ENCODE measurements around the gene CD28.
"Not testable (repeated sequence)": the region's sequence is repeated elsewhere in the genome, so short reads cannot be mapped to it uniquely, and the experiment has no call there.

The CD28 gene

GRCh38 chr2:203688798-203689197, 17.6 kb upstream of the CD28 start:
- peak in 1 of 2 donors; percentile 34 for DNase-seq

GRCh38 chr2:203689426-203690116, 16.9 kb upstream of the CD28 start:
- DNase-seq, result no peak

GRCh38 chr2:203690117-203690431, 16.4 kb upstream of the CD28 start:
- DNase-seq, result no peak

- no peak for DNase-seq
Observed at GRCh38 chr2:203690441-203691047, 15.9 kb upstream of the CD28 start.

GRCh38 chr2:203691149-203691548, 15.3 kb upstream of the CD28 start:
- no peak for DNase-seq

- no peak for DNase-seq
Observed at GRCh38 chr2:203692031-203692710, 14.3 kb upstream of the CD28 start.

- DNase-seq, result no peak
Observed at GRCh38 chr2:203693242-203693879, 13.1 kb upstream of the CD28 start.

- no peak for DNase-seq
Observed at GRCh38 chr2:203694191-203694590, 12.2 kb upstream of the CD28 start.

GRCh38 chr2:203697190-203697589, 9.2 kb upstream of the CD28 start:
- no peak for DNase-seq

GRCh38 chr2:203697763-203698162, 8.7 kb upstream of the CD28 start:
- DNase-seq, result not testable (repeated sequence)

- DNase-seq, result not testable (repeated sequence)
Observed at GRCh38 chr2:203698410-203698809, 8.0 kb upstream of the CD28 start.

GRCh38 chr2:203704430-203704829, 2.0 kb upstream of the CD28 start:
- no peak for DNase-seq

GRCh38 chr2:203705178-203705577, 1.3 kb upstream of the CD28 start:
- DNase-seq, result peak; percentile 41 to 59

- peak in 1 of 2 donors; percentile 44 for DNase-seq
Observed at GRCh38 chr2:203707530-203707929, 1.1 kb downstream of the CD28 start.

GRCh38 chr2:203708846-203709396, 2.5 kb downstream of the CD28 start:
- DNase-seq, result no peak

- DNase-seq, result no peak
Observed at GRCh38 chr2:203709416-203710040, 3.1 kb downstream of the CD28 start.

- no peak for DNase-seq
Observed at GRCh38 chr2:203710226-203710625, 3.8 kb downstream of the CD28 start.

- no peak for DNase-seq
Observed at GRCh38 chr2:203710952-203711351, 4.5 kb downstream of the CD28 start.

GRCh38 chr2:203711399-203711798, 5.0 kb downstream of the CD28 start:
- DNase-seq, result no peak

GRCh38 chr2:203713381-203713780, 6.9 kb downstream of the CD28 start:
- no peak for DNase-seq

GRCh38 chr2:203714112-203714511, 7.7 kb downstream of the CD28 start:
- DNase-seq, result no peak

- DNase-seq, result no peak
Observed at GRCh38 chr2:203715744-203716143, 9.3 kb downstream of the CD28 start.

GRCh38 chr2:203718087-203718486, 11.6 kb downstream of the CD28 start:
- peak; percentile 59 to 77 for DNase-seq

Data from CD4-positive, alpha-beta T cell treated with Interleukin-1 beta for 1 hour (primary cell).